HepG2 (cell line): ENCODE measurements around the gene ADCK2. TPM values are rescaled to one million over a fixed set of nuclear protein-coding genes. Genes with fewer than 3 reads are reported as not detected.

Experiments used
- ATAC-seq: fragments of 200-7000 bp; cut with Tn5 transposase; 3 replicates; pipeline ENCODE4 v1.9.1; 2020; ENCODE audit warnings: mild to moderate bottlenecking, moderate library complexity
- BruUV-seq: library from RNA; stranded (reverse); fragments of 400-500 nt; replicated peaks from 2 replicates; lab custom pipeline; 2021; lab: Mats Ljungman, UMichigan
- CTCF ChIA-PET: fragments of 300-600 bp; formaldehyde crosslinking; extraction: SDS; loops from one replicate; lab custom pipeline; 2021; ENCODE audit warnings: low total read pairs, inconsistent platforms, low intra/inter-chr PET ratio; lab: Yijun Ruan, JAX
- POLR2A ChIA-PET: fragments of 350-600 bp; sonication (Branson Sonifier 250); formaldehyde crosslinking; loops from one replicate; lab custom pipeline; 2020; ENCODE audit warnings: antibody characterized with exemption, inconsistent platforms; lab: Yijun Ruan, JAX
- DNase-seq: peaks from one replicate; pipeline ENCODE4 v3.0.0-alpha.2; 2015; ENCODE audit warnings: low spot score
- FAIRE-seq: peaks from 3 replicates; lab custom pipeline; 2011; peaks lifted over from hg19 to GRCh38; lab: Jason Lieb, UNC
- H2AFZ ChIP-seq: one replicate; pipeline ENCODE4 v1.6.1; 2011; ENCODE audit warnings: low read length, inconsistent platforms
- H3K27ac ChIP-seq: fragments of 300-600 bp; 3 replicates; pipeline ENCODE4 v1.8.0; 2011; ENCODE audit warnings: mixed run types, mild to moderate bottlenecking, mixed read lengths, low read length, inconsistent platforms; ENCODE audit not compliant: insufficient read depth; ENCODE audit errors: extremely low read length
- H3K27me3 ChIP-seq, 2 experiments: fragments of 200-600 bp in 1 of 2; 2 replicates in 1 of 2; 3 replicates in 1 of 2; pipeline versions ENCODE4 v1.6.0 to v1.8.0; 2011; ENCODE audit warnings: low read length in 2 of 2, mild to moderate bottlenecking in 2 of 2, moderate library complexity in 2 of 2, inconsistent platforms in 1 of 2; ENCODE audit not compliant: insufficient read depth in 2 of 2, control insufficient read depth in 1 of 2
- H3K36me3 ChIP-seq, 2 experiments: fragments of 200-600 bp in 1 of 2; replicated peaks in 1 of 2; 2 replicates in 1 of 2; 3 replicates in 1 of 2; pipeline versions ENCODE4 v1.5.1 to v1.8.0; 2011; ENCODE audit warnings: low read length in 2 of 2, inconsistent platforms in 1 of 2; ENCODE audit not compliant: insufficient read depth in 2 of 2, control insufficient read depth in 1 of 2
- H3K4me1 ChIP-seq: 2 replicates; pipeline ENCODE4 v1.5.1; 2012; ENCODE audit warnings: low read length, inconsistent platforms; ENCODE audit not compliant: insufficient read depth
- H3K4me2 ChIP-seq: 2 replicates; pipeline ENCODE4 v1.6.0; 2011; ENCODE audit warnings: low read depth, low read length, inconsistent platforms
- H3K4me3 ChIP-seq, 3 experiments: fragments of 200-600 bp in 1 of 3; sonication (generic), shearing (Covaris generic) in 1 of 3; replicated peaks in 1 of 3; 2 replicates each; pipeline ENCODE4 v1.5.1; 2011 to 2016; ENCODE audit warnings: low read length in 3 of 3, inconsistent platforms in 2 of 3, low read depth in 2 of 3, mild to moderate bottlenecking in 2 of 3, control low read depth in 1 of 3, mixed read lengths in 1 of 3; ENCODE audit not compliant: insufficient read depth in 1 of 3
- H3K79me2 ChIP-seq: one replicate; pipeline ENCODE4 v1.6.1; 2011; ENCODE audit warnings: low read length, inconsistent platforms; ENCODE audit not compliant: insufficient read depth
- H3K9ac ChIP-seq: 2 replicates; pipeline ENCODE4 v1.6.0; 2011; ENCODE audit warnings: mild to moderate bottlenecking, low read depth, low read length, inconsistent platforms; ENCODE audit not compliant: insufficient read depth
- H3K9me3 ChIP-seq: 2 replicates; pipeline ENCODE4 v1.5.1; 2012; ENCODE audit warnings: mild to moderate bottlenecking, low read length
- H4K20me1 ChIP-seq: 2 replicates; pipeline ENCODE4 v1.6.0; 2011; ENCODE audit warnings: inconsistent platforms, mild to moderate bottlenecking, low read length, moderate library complexity; ENCODE audit not compliant: insufficient read depth
- AHR ChIP-seq: IDR thresholded peaks from 2 replicates; pipeline ENCODE4 v1.6.1; 2018; ENCODE audit warnings: missing genetic modification reagents, missing compliant biosample characterization
- CHD2 ChIP-seq: IDR thresholded peaks from 2 replicates; pipeline ENCODE4 v1.6.1; 2011; ENCODE audit warnings: low read depth, low read length, improper control_type of control experiment
- GABPA ChIP-seq, 2 experiments: IDR thresholded peaks; 2 replicates each; pipeline ENCODE4 v1.6.1; 2011 to 2016; ENCODE audit warnings: low read depth in 2 of 2, low read length in 1 of 2, missing biosample characterization in 1 of 2, missing genetic modification characterization in 1 of 2
- GPN1 ChIP-seq: sonication (generic); formaldehyde crosslinking; IDR thresholded peaks from 2 replicates; pipeline ENCODE4 v1.5.1; 2020; ENCODE audit warnings: missing genetic modification reagents, borderline replicate concordance
- MXD4 ChIP-seq: IDR thresholded peaks from 2 replicates; pipeline ENCODE4 v1.6.1; 2016; ENCODE audit warnings: mild to moderate bottlenecking, missing biosample characterization, missing genetic modification reagents
- SP1 ChIP-seq, 2 experiments: fragments of 450-650 bp in 1 of 2; sonication (generic) in 1 of 2; formaldehyde crosslinking in 1 of 2; IDR thresholded peaks; 2 replicates each; pipeline versions ENCODE4 v1.4.0 to v1.6.1; 2016 to 2020; ENCODE audit warnings: missing genetic modification reagents in 1 of 2
- U2AF2 ChIP-seq: fragments of 200-400 bp; formaldehyde crosslinking; IDR thresholded peaks from 2 replicates; pipeline ENCODE4 v1.6.1; 2017; ENCODE audit warnings: low read depth, mild to moderate bottlenecking, low read length
- ZBTB14 ChIP-seq: sonication (generic); formaldehyde crosslinking; IDR thresholded peaks from 2 replicates; pipeline ENCODE4 v1.4.0; 2020; ENCODE audit warnings: missing genetic modification reagents
- WGBS: methylation state at CpG from one replicate; pipeline ENCODE4 v1.1.6; 2017; ENCODE audit warnings: low lambda C conversion rate; 5-methylcytosine and 5-hydroxymethylcytosine counted together
- in situ Hi-C: cut with HindIII; loops from 2 replicates; pipeline ENCODE4 v1.10.0; 2017; ENCODE audit warnings: low pct_unique_long_range_greater_than_20kb; ENCODE audit not compliant: extremely low pct_ligation_motif_present
- intact Hi-C: fragments of 100-400 bp; cut with micrococcal nuclease; formaldehyde crosslinking; loops from one replicate; pipeline ENCODE4 v1.10.0; 2022; ENCODE audit not compliant: unreplicated experiment
- polyA plus RNA-seq, 8 experiments: library from polyadenylated mRNA; depleted of rRNA in 3 of 8; stranded (reverse) in 7 of 8; unstranded in 1 of 8; fragments of >200 nt; fragmentation: Illumina TruSeq in 4 of 8; extraction: Trizol in 4 of 8; gene quantifications; 2 replicates each; pipeline versions ENCODE4 v1.2.1 to v1.2.3, GENCODE V29; 2011 to 2016; ENCODE audit warnings: low read depth in 4 of 8, missing spikeins in 1 of 8, mixed read lengths in 1 of 8; ENCODE audit not compliant: insufficient read depth in 1 of 8
- total RNA-seq, 5 experiments: library from RNA; depleted of rRNA; stranded (reverse); fragments of >200 nt; fragmentation: Illumina TruSeq; extraction: Trizol; gene quantifications; 2 replicates each; pipeline ENCODE4 v1.2.3, GENCODE V29; 2016; ENCODE audit warnings: low read depth in 1 of 5
- TF ChIP-seq, protein P1 (sequence below): sonication (generic); formaldehyde crosslinking; IDR thresholded peaks from 2 replicates; pipeline ENCODE4 v1.4.0; 2020; ENCODE audit warnings: mild to moderate bottlenecking, missing genetic modification reagents

ADCK2 gene
- total and polyA plus RNA-seq, 2 of the 13 experiments (the other 11 are each of a cell fraction or from before 2014, with no cell fraction given): 8.6 to 18.8 TPM

- no peaks in the 10 kb centered on the region for H4K20me1 ChIP-seq
- POLR2A ChIA-PET: no interaction called here
- no peaks in the 10 kb centered on the region for H3K27me3 ChIP-seq
- CTCF ChIA-PET: no interaction called here
- TF ChIP-seq GABPA (IDR thresholded peaks at IDR 0.05; ENCODE audit: low read depth, low read length): no peak
- no peak for TF ChIP-seq GABPA (CRISPR knock-in tag; IDR thresholded peaks at IDR 0.05; ENCODE audit: low read depth)
- TF ChIP-seq CHD2: no peak
- no peak for TF ChIP-seq SP1 (IDR thresholded peaks at IDR 0.05)
- no peak for TF ChIP-seq SP1 (CRISPR knock-in tag; IDR thresholded peaks at IDR 0.05)
- no peak for TF ChIP-seq MXD4 (CRISPR knock-in tag)
- TF ChIP-seq, all 625 proteins: peak for 0
- intact Hi-C loops (no loop called here), in situ Hi-C loops (no loop called here)
- Histone ChIP-seq H3K4me3 (no peak overlapping the region), H3K4me2 (no peak overlapping the region), H3K4me1 (no peaks in the 10 kb centered on the region), H3K9ac (no peak overlapping the region), H3K79me2 (no peaks in the 10 kb centered on the region), H2AFZ (no peak overlapping the region), H3K36me3 (peaks cover 3 to 5% of the 10 kb centered on the region in 2 experiments; a peak in 3 of 5 replicates), H3K9me3 (no peaks in the 10 kb centered on the region), H3K27ac (no peak overlapping the region)
- DNase-seq (no peak), ATAC-seq (no peak), FAIRE-seq (no peak)
- no TSS peak for BruUV-seq
- WGBS: 90% methylated on average over 3 of the region's 3 CpGs
Measured at GRCh38 chr7:140723574-140723973, 50.8 kb downstream of the ADCK2 start.

DNA sequence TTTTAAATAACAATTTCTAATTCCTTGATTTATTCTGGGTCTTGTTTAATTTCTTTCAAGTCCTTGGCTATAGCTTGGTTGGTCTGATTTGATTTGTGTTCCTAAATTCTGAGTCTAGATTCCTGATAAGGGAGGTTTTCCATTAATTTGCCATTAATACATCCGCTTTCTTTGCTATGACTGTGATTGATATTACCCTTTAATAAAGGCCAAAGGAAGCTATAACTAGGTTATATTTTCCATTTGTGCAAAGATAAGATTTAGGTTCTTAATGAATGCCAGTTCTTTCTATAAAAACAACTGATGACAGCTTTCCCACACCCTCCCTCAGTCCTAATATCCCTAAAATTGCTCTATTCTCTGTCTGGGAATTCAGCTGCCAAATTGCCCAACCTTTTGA, 52.0 kb downstream of the ADCK2 start:
- peaks cover 3 to 5% of the 10 kb centered on the region in 2 experiments; a peak in 3 of 5 replicates for H3K36me3 ChIP-seq
- 97% methylated on average over 1 of the region's 1 CpG for WGBS
- ChIA-PET POLR2A (no interaction called here), CTCF (no interaction called here)
- DNase-seq (no peak), ATAC-seq (no peak), FAIRE-seq (no peak)
- H3K4me1 ChIP-seq: no peaks in the 10 kb centered on the region
- intact Hi-C loops: no loop called here
- no peak overlapping the region for H3K9ac ChIP-seq
- no peaks in the 10 kb centered on the region for H4K20me1 ChIP-seq
- no peaks in the 10 kb centered on the region for H3K9me3 ChIP-seq
- H3K4me2 ChIP-seq: no peak overlapping the region
- H3K4me3 ChIP-seq: no peak overlapping the region
- in situ Hi-C loops: no loop called here
- BruUV-seq: no TSS peak
- H3K27me3 ChIP-seq: no peaks in the 10 kb centered on the region
- TF ChIP-seq, protein P1, sequence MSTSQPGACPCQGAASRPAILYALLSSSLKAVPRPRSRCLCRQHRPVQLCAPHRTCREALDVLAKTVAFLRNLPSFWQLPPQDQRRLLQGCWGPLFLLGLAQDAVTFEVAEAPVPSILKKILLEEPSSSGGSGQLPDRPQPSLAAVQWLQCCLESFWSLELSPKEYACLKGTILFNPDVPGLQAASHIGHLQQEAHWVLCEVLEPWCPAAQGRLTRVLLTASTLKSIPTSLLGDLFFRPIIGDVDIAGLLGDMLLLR (CRISPR knock-in tag): no peak
- no peak for TF ChIP-seq GPN1 (CRISPR knock-in tag)
- TF ChIP-seq ZBTB14: no peak
- no peak for TF ChIP-seq AHR (CRISPR knock-in tag)
- no peak for TF ChIP-seq U2AF2
- TF ChIP-seq, all 625 proteins: peak for 0
- H3K79me2 ChIP-seq: no peaks in the 10 kb centered on the region
- H2AFZ ChIP-seq: no peak overlapping the region
- no peak overlapping the region for H3K27ac ChIP-seq
